Gastrocnemius medialis (tissue), 4 donors: Measurements from ENCODE around the gene OR10H5. TPM values are rescaled to one million over a fixed set of nuclear protein-coding genes. Genes with fewer than 3 reads are reported as not detected.

Source experiments
- ATAC-seq, 2 donors: fragments of 150-250 bp; one replicate each; pipeline ENCODE4 v1.9.1; 2016
- DNase-seq, 2 donors: peaks; one replicate each; pipeline ENCODE4 v3.0.0-alpha.2; 2019
- H3K27ac ChIP-seq, 4 donors: fragments of 200-600 bp; sonication (generic); 1 replicate in 1 of 4; 2 replicates in 3 of 4; pipeline ENCODE4 v1.5.1; 2016 to 2018; ENCODE audit warnings: mild to moderate bottlenecking in 2 of 4, moderate library complexity in 1 of 4
- H3K27me3 ChIP-seq, 3 donors: fragments of 200-600 bp; sonication (generic) in 2 of 3; 1 replicate in 1 of 3; 2 replicates in 2 of 3; pipeline versions ENCODE4 v1.5.1 to v1.6.0; 2016 to 2019; ENCODE audit warnings: mild to moderate bottlenecking in 1 of 3, moderate library complexity in 1 of 3
- H3K36me3 ChIP-seq, 2 donors: fragments of 200-600 bp; sonication (generic) in 1 of 2; one replicate each; pipeline ENCODE4 v1.5.1; 2017 to 2018
- H3K4me1 ChIP-seq, 2 donors: fragments of 200-600 bp; sonication (generic) in 1 of 2; one replicate each; pipeline ENCODE4 v1.5.1; 2016 to 2017; ENCODE audit warnings: mild to moderate bottlenecking in 2 of 2
- H3K4me3 ChIP-seq, 4 donors: fragments of 200-600 bp; sonication (generic) in 3 of 4; 1 replicate in 1 of 4; 2 replicates in 3 of 4; pipeline ENCODE4 v1.5.1; 2016 to 2019; ENCODE audit warnings: mild to moderate bottlenecking in 2 of 4
- H3K9me3 ChIP-seq, 3 donors: fragments of 200-600 bp; sonication (generic) in 2 of 3; 1 replicate in 1 of 3; 2 replicates in 2 of 3; pipeline ENCODE4 v1.5.1; 2016 to 2019
- POLR2A ChIP-seq, 2 donors: fragments of 450-650 bp; IDR thresholded peaks; one replicate each; pipeline ENCODE4 v1.6.1; 2017; ENCODE audit warnings: antibody characterized with exemption in 2 of 2, mild to moderate bottlenecking in 2 of 2, moderate library complexity in 2 of 2
- in situ Hi-C, 4 donors: fragments of 200-750 bp; cut with MboI; loops; one replicate each; pipeline versions ENCODE4 v1.15.0 to v1.8.0; 2017; ENCODE audit warnings: low sequenced_read_pairs in 4 of 4
- intact Hi-C: fragments of 100-400 bp; cut with DNase I; formaldehyde crosslinking; loops from one replicate; pipeline ENCODE4 v1.15.1; 2023; ENCODE audit warnings: low total_unique reads
- total RNA-seq, 4 donors: library from RNA; depleted of rRNA; stranded (reverse); fragments of >200 nt; gene quantifications; one replicate each; pipeline versions ENCODE4 v1.1.0 to v1.2.3, GENCODE V29; 2016
- TF ChIP-seq, protein P1 (sequence below), 5 experiments: fragments of 450-650 bp in 3 of 5; fragments of 200-600 bp in 2 of 5; sonication (generic) in 2 of 5; IDR thresholded peaks in 4 of 5; conservative IDR thresholded peaks in 1 of 5; 1 replicate in 4 of 5; 2 replicates in 1 of 5; pipeline ENCODE4 v1.5.1; 2016 to 2019; ENCODE audit warnings: antibody characterized with exemption in 5 of 5, mild to moderate bottlenecking in 3 of 5, moderate library complexity in 3 of 5

OR10H5 gene
- total RNA-seq, 4 donors from 2014 or later, result not detected

DNA sequence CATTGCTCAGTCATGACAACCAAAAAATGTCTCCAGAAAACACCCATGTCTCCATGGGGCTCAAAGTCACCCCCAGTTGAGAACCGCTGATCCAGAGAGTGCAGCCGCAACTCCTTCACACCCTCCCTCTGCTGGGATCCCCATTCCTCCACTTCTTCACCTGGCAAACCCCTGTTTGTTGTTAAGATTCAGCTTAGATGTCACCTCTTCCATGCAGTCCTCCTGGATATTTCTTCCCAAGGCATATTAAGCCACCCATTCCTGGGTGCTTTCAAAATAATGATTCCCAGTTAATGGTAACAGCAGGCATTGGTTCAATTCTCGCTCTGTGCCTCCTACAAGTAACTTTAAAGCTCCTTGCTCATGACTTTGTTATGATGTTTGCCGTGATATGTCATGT, 24.0 kb downstream of the OR10H5 start:
- intact Hi-C loops, result no loop called here
- no peaks in the 10 kb centered on the region for H3K4me1 ChIP-seq
- H3K36me3 ChIP-seq, result no peaks in the 10 kb centered on the region
- H3K27me3 ChIP-seq, result peaks cover 0 to 4% (median 0%) of the 10 kb centered on the region in 3 donors
- in situ Hi-C loops, result no loop called here
- no peak for ATAC-seq
- no peak for DNase-seq
- no peak overlapping the region for H3K27ac ChIP-seq
- H3K9me3 ChIP-seq, result no peaks in the 10 kb centered on the region
- no peak overlapping the region for H3K4me3 ChIP-seq
- TF ChIP-seq, protein P1, sequence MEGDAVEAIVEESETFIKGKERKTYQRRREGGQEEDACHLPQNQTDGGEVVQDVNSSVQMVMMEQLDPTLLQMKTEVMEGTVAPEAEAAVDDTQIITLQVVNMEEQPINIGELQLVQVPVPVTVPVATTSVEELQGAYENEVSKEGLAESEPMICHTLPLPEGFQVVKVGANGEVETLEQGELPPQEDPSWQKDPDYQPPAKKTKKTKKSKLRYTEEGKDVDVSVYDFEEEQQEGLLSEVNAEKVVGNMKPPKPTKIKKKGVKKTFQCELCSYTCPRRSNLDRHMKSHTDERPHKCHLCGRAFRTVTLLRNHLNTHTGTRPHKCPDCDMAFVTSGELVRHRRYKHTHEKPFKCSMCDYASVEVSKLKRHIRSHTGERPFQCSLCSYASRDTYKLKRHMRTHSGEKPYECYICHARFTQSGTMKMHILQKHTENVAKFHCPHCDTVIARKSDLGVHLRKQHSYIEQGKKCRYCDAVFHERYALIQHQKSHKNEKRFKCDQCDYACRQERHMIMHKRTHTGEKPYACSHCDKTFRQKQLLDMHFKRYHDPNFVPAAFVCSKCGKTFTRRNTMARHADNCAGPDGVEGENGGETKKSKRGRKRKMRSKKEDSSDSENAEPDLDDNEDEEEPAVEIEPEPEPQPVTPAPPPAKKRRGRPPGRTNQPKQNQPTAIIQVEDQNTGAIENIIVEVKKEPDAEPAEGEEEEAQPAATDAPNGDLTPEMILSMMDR (IDR thresholded peaks at IDR 0.05 in 4 of 5, conservative IDR thresholded peaks at IDR 0.05 in 1 of 5), result no peak
- TF ChIP-seq POLR2A (IDR thresholded peaks at IDR 0.05), result no peak

DNA sequence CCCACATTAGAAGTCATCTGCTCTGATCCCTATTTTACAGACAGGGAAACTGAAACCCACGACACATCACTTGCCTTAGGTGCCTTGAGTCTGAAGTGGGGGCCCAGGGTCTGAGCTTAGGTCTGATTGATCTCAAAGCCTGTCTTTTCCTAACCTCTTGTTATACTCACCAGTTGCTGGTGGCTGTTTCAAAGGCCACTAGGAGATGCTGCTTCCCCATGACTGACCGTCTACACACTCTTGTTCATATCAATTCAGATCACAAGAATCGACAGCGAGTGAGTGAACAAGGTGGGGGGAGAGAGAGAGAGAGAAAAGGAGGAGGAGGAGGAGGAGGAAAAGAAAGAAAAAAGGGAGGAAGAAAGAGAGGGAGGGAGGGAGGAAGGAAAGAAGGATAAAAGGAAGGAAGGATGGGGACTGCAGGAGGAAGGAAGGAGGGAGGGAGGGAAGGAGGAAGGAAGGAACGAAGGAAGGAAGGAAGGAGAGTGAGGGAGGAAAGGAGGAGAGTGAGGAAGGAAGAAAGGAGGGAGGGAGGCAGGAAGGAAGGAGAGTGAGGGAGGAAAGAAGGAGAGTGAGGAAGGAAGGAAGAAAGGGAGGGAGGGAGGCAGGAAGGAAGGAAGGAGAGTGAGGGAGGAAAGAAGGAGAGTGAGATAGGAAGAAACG, 24.7 kb downstream of the OR10H5 start:
- Histone ChIP-seq H3K36me3 (no peaks in the 10 kb centered on the region), H3K27me3 (peaks cover 0 to 4% (median 0%) of the 10 kb centered on the region in 3 donors), H3K4me1 (no peaks in the 10 kb centered on the region), H3K9me3 (no peaks in the 10 kb centered on the region), H3K27ac (no peak overlapping the region), H3K4me3 (no peak overlapping the region)
- no peak for TF ChIP-seq POLR2A (IDR thresholded peaks at IDR 0.05)
- TF ChIP-seq, protein P1 (IDR thresholded peaks at IDR 0.05 in 4 of 5, conservative IDR thresholded peaks at IDR 0.05 in 1 of 5), result no peak
- in situ Hi-C loops (no loop called here), intact Hi-C loops (no loop called here)
- ATAC-seq, result no peak
- no peak for DNase-seq

DNA sequence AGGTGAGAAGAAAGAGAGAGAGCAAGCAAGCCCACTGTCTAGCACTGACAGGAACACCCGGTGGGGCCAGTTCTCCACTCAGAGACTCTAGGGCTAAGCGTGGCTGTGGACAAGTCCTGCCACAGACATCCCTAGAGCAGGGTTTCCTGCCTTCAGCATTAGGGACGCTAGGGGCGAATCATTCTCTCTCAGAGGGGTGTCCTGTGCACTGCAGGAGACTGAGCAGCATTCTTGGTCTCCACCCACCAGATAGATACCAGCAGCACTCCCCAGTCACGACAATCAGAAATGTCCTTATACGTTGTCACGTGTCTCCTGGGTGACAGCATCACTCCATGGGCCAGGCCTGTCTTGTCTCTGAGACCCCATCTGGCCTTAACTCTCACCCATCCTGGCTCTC, 26.5 kb downstream of the OR10H5 start:
- in situ Hi-C loops, result no loop called here
- H3K4me1 ChIP-seq, result no peaks in the 10 kb centered on the region
- DNase-seq (no peak), ATAC-seq (no peak)
- H3K27ac ChIP-seq, result no peak overlapping the region
- TF ChIP-seq, protein P1 (IDR thresholded peaks at IDR 0.05 in 4 of 5, conservative IDR thresholded peaks at IDR 0.05 in 1 of 5), result no peak
- TF ChIP-seq POLR2A (IDR thresholded peaks at IDR 0.05), result no peak
- no peaks in the 10 kb centered on the region for H3K9me3 ChIP-seq
- no peak overlapping the region for H3K4me3 ChIP-seq
- H3K27me3 ChIP-seq, result peaks cover 0 to 4% (median 0%) of the 10 kb centered on the region in 3 donors
- intact Hi-C loops, result no loop called here
- no peaks in the 10 kb centered on the region for H3K36me3 ChIP-seq

DNA sequence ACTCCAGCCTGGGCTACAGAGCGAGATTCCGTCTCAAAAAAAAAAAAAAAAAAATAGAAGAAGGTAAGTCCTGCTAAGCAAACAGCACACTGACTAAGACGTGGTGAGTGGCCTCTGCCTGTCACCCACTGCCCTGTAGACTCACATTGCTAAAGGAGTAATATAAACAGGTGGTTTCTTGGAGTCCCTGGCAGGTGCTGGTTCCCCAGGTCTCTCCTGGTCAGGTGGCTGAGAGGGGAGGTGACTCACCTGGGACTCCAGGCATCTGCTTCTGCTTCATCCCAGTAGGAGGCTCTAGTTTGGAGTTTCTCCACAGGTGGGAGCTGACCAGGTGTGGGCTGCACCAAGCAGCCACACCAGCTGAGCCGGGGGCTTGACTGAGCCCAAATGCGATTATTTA, 27.8 kb downstream of the OR10H5 start, which contains the start of gene OR10H1:
OR10H1 (minus strand) TSS at position 359 of the 400 bp plus-strand sequence. CDS start 7,627 bp downstream, outside the sequence.
- no peak for DNase-seq
- H3K4me1 ChIP-seq, result no peaks in the 10 kb centered on the region
- H3K9me3 ChIP-seq, result no peaks in the 10 kb centered on the region
- TF ChIP-seq, protein P1 (IDR thresholded peaks at IDR 0.05 in 4 of 5, conservative IDR thresholded peaks at IDR 0.05 in 1 of 5), result no peak
- no peak for TF ChIP-seq POLR2A (IDR thresholded peaks at IDR 0.05)
- no peak within 1 kb of the TSS for H3K27ac ChIP-seq
- intact Hi-C loops, result no loop called here
- H3K27me3 ChIP-seq, result peaks cover 0 to 4% (median 0%) of the 10 kb centered on the region in 3 donors
- no peak for ATAC-seq
- no peaks in the 10 kb centered on the region for H3K36me3 ChIP-seq
- H3K4me3 ChIP-seq, result no peak within 1 kb of the TSS
- in situ Hi-C loops, result no loop called here
